ENCODE data around the gene ACTN3. TPM values are rescaled to one million over a fixed set of nuclear protein-coding genes. Genes with fewer than 3 reads are reported as not detected.
"Not testable (repeated sequence)": the region's sequence is repeated elsewhere in the genome, so short reads cannot be mapped to it uniquely, and the experiment has no call there.

ACTN3 gene
- polyA plus RNA-seq, 2 of the 4 experiments (the other 2 are of a cell fraction), result not detected

- POLR2A ChIA-PET, result interaction anchor here (1.0 kb wide), 1 partner anchor 31 kb away, joined by 3 read pairs; the partner anchor contains the start of gene RBM14
- H3K4me1 ChIP-seq, result no peaks in the 10 kb centered on the region
- WGBS (ENCODE audit: missing lambda C conversion rate), result 13% methylated on average over 2 of the region's 2 CpGs
- no peak for TF ChIP-seq FOSB (CRISPR knock-in tag; IDR thresholded peaks at IDR 0.05)
- no peak for TF ChIP-seq ZSCAN20 (CRISPR knock-in tag; IDR thresholded peaks at IDR 0.05)
- no peak for TF ChIP-seq MAFK (IDR thresholded peaks at IDR 0.05; ENCODE audit: partially characterized antibody)
- TF ChIP-seq TFCP2L1 (CRISPR knock-in tag; IDR thresholded peaks at IDR 0.05), result no peak
- TF ChIP-seq EHF (CRISPR knock-in tag; IDR thresholded peaks at IDR 0.05), result no peak
- no peak for TF ChIP-seq ELK1 (IDR thresholded peaks at IDR 0.05; ENCODE audit: low read depth, low read length)
- no peak for TF ChIP-seq PHF8 (IDR thresholded peaks at IDR 0.05; ENCODE audit: borderline replicate concordance, low read depth)
- no peak for TF ChIP-seq USF2 (IDR thresholded peaks at IDR 0.05)
- TF ChIP-seq SREBF2 (IDR thresholded peaks at IDR 0.05), result no peak
- TF ChIP-seq HES2 (IDR thresholded peaks at IDR 0.05), result no peak
- no peak for TF ChIP-seq BCL3 (IDR thresholded peaks at IDR 0.05)
- TF ChIP-seq ESRRA (IDR thresholded peaks at IDR 0.05; ENCODE audit: borderline replicate concordance, low read length), result no peak
- H3K4me3 ChIP-seq, result no peak overlapping the region
- CTCF ChIA-PET, result interaction anchor here (0.8 to 1.5 kb wide), 3 partner anchors 20 to 92 kb away, joined by 4 to 6 read pairs (median 5); partner anchors contain the start of gene RBM4
- ATAC-seq (peak in 1 of 2 experiments; percentile 25; a peak in 2 of 6 replicates), FAIRE-seq (no peak), DNase-seq (ENCODE audit: low read depth in 1 of 2, low spot score in 1 of 2) (no peak)
- peaks cover 5% of the 10 kb centered on the region; the same call in 1 of the 3 replicates for H3K9me3 ChIP-seq
- H3K27ac ChIP-seq, result no peak overlapping the region
- no peak overlapping the region for H3K4me2 ChIP-seq
Observed at GRCh38 chr11:66586136-66586535, 39.4 kb downstream of the ACTN3 start.

- not testable (repeated sequence) for H3K4me3 ChIP-seq; H3K4me1 ChIP-seq; ATAC-seq; H3K27ac ChIP-seq; DNase-seq (ENCODE audit: low read depth in 1 of 2, low spot score in 1 of 2); H3K4me2 ChIP-seq; FAIRE-seq; H3K9me3 ChIP-seq
- 57% methylated on average over 2 of the region's 2 CpGs for WGBS (ENCODE audit: missing lambda C conversion rate)
- ChIA-PET CTCF (interaction anchor here (1.5 to 9.5 kb wide), 3 partner anchors 9 to 88 kb away, joined by 3 to 89 read pairs (median 21); partner anchors contain the start of gene RBM4B), POLR2A (interaction anchor here (0.5 kb wide), 1 partner anchor 744 kb away, joined by 6 read pairs; no protein-coding TSS in a partner anchor)
Observed at GRCh38 chr11:66589315-66589714, 42.6 kb downstream of the ACTN3 start.

GRCh38 chr11:66589996-66590675 lies 43.4 kb downstream of the ACTN3 start:
- H3K9me3 ChIP-seq, result no peaks in the 10 kb centered on the region; the same call in 2 of the 3 replicates
- WGBS (ENCODE audit: missing lambda C conversion rate), result 85% methylated on average over 7 of the region's 7 CpGs
- peaks cover 9% of the 10 kb centered on the region; the same call in 2 of the 3 replicates for H3K4me1 ChIP-seq
- ATAC-seq (no peak), DNase-seq (ENCODE audit: low read depth in 1 of 2, low spot score in 1 of 2) (no peak), FAIRE-seq (no peak)
- CTCF ChIA-PET, result interaction anchor here (0.6 to 9.5 kb wide), 11 partner anchors 10 to 473 kb away, joined by 3 to 89 read pairs (median 4); partner anchors contain the start of genes CTSF, MRPL11 and RBM4B
- H3K27ac ChIP-seq, result no peak overlapping the region
- H3K4me2 ChIP-seq, result no peak overlapping the region
- POLR2A ChIA-PET, result interaction anchor here (0.5 kb wide), 1 partner anchor 745 kb away, joined by 6 read pairs; no protein-coding TSS in a partner anchor
- no peak overlapping the region for H3K4me3 ChIP-seq
- TF ChIP-seq HOXA7 (CRISPR knock-in tag; IDR thresholded peaks at IDR 0.05) (no peak), EP300 (IDR thresholded peaks at IDR 0.05) (no peak), RCOR1 (IDR thresholded peaks at IDR 0.05; ENCODE audit: low read depth, low read length) (no peak), E2F6 (IDR thresholded peaks at IDR 0.05; ENCODE audit: borderline replicate concordance, low read depth) (no peak), REST (IDR thresholded peaks at IDR 0.05) (no peak), RNF2 (IDR thresholded peaks at IDR 0.05; ENCODE audit: borderline replicate concordance, low read depth) (no peak), CHD2 (IDR thresholded peaks at IDR 0.05; ENCODE audit: low read length, partially characterized antibody) (no peak), FOXS1 (CRISPR knock-in tag; IDR thresholded peaks at IDR 0.05) (no peak), HOXB13 (CRISPR knock-in tag; IDR thresholded peaks at IDR 0.05; ENCODE audit: low read depth) (no peak), RARB (CRISPR knock-in tag; IDR thresholded peaks at IDR 0.05) (no peak), ZNF302 (CRISPR knock-in tag; IDR thresholded peaks at IDR 0.05) (no peak), USF2 (IDR thresholded peaks at IDR 0.05) (no peak)

Measured in A549 (cell line).